C1 segment of cervical spinal cord (tissue), 14 donors: ENCODE measurements around the gene MSANTD2.

Experiments
- DNase-seq, 14 donors: peaks; one replicate each; lab custom pipeline; 2025; lab: John Stamatoyannopoulos, UW

Gene MSANTD2

DNA sequence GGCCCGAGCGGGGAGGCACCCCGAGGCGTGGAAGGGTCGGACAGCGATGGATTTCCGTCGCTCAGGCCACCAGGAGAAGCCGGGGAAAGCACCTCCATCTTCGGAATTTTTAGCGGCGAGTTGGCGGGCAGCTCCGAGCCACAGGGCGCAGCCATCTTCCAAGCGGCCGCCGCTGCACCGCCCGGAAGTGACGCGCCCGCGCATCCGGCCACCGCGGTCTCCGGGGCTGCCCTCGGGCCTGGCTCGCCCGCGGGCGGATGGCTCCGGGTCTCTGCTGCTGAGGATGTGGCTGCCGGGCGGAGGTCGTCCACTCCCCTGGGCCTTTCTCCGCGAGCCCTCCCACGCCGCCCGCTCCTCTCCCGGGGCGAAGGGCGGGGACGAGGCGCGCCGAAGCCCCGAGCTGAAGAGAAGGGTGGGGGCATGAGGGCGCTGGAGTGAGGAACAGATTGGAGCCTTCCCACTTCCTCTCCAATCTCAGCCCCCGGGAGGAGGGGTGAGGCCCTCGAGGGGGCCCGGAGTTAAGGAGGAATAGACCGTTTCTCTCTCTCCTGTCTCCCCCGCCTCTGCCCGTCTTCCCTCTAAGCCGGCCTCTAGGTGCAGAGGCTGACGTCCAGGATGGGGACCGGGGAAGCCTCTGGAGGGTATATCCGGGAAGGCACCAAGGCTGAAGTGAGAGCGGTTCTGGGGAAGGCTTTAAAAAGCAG, at the start of gene MSANTD2:
TSS of gene MSANTD2 (minus strand) at position 181 of the 704 bp plus-strand sequence. CDS start at position 155, 26 bp downstream.
- peak; percentile 73 to 96 (median 90) for DNase-seq

DNA sequence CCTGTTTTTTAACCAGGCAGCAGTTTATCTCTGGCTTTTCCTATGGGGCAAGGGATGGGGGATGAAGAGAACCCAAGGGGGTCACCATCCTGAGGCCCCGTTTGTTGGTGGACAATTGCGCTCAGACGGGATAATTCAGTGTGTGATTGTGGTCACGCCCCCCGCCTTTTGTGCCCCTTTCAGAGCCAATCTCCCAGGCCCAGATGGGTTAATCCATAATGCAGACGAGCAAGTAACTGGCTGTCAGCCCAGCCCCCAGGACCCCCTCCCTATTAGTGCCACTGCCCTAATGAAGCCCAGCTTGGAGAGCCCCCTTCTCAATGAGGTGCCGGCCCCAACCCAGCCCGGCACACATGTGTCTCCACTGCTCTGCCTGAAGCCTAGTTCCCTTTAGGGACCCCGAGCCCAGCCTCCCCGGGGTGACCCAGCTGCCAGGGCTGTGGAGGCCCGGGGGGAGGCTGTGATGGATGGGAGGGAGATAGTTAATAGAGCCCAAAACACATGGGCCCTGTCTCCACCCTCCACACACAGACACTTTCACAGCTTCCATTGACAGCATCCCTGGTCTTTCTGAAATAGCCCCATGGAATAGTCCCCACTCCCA, 46.0 kb upstream of the MSANTD2 start:
- no peak for DNase-seq

DNA sequence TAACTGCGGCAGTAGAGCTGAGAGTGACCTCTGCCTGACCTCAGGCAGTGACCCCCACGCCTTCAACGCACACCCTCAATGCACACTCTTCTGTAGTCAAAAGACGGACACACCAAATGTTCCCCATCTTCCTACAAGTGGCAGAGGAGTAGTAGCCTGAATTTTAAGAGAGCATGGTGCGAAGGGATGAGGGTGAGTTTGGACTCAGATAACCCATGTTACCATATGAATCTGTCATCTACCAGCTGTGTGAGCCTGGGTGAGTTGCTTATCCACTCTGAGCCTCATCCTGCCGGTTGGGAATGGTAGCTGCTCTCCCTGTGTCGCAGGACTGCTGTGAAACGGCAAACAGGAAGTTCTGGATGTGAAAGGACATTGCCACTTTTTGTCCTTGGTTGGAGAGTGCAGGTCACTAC, 44.5 kb upstream of the MSANTD2 start:
- no peak for DNase-seq

DNA sequence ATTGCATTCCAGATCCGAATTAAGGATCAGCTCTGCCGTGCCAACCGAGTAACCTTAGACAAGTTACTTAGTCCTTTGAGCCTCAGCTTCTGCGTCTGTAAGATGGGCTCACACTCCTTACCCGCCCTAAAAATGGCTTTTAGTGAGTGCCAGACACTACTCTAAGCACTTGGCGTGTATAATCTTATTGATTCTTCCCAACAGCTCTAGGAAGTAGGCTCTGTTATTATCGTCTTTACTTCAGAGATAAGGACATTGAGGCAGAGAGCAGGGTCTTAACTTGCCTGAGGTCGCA, 43.4 kb upstream of the MSANTD2 start:
- no peak for DNase-seq

DNA sequence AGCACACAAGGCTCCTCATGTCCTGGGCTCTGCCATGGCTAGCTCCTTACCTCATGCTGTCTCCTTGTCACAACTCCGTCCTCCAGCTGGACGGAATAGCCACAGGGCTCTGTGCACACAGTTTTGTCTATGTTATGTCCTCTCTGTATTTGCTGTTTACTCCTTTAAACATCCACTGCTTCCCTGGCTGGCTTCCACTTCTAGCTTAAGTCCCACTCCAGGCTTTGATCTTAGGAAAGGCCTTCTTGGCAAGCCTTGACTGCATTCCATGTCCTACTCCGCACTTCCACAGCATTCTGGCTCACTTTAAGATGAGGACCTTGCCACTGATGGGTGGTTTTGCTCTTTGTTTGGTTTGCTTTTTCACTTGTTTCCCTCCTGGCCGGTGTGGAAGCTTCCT, 42.1 kb upstream of the MSANTD2 start:
- DNase-seq: no peak

DNA sequence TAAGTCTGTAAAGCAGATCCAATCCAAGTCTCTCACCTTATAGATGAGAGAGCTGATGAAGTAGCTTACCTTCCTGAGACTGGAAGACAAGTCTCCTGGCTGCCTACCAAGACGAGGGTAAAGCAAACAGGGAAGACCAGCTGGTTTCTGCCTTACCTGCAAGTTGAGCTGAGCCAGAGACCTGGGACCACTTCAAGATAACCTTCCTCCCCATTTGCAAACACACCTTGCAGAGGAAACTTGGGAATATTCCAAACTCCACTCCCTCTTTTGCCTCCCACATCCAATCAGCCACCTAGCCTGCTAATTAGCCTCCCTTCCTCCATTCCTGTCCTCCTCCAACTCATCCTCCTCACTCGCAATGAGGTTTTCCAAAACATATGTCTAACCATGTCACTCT, 41.6 kb upstream of the MSANTD2 start:
- no peak for DNase-seq

DNA sequence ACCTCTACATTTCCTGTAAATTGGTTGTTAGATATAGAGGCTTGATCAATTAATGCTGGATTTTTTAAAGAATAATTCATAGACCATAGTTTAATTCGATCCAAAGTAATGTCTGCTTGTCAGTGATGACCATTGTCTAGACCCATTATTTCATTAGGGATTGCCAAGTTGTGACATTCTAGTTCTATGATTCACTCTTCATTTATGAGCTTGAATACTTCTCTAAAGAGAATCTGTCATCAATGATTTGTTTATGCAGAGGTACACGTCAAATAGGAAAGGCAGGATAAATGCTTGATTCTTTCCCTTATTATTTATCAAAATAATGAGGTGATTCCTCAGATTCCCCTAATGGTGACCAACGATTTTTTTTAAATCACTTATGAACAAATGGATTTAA, 41.0 kb upstream of the MSANTD2 start:
- no peak for DNase-seq

DNA sequence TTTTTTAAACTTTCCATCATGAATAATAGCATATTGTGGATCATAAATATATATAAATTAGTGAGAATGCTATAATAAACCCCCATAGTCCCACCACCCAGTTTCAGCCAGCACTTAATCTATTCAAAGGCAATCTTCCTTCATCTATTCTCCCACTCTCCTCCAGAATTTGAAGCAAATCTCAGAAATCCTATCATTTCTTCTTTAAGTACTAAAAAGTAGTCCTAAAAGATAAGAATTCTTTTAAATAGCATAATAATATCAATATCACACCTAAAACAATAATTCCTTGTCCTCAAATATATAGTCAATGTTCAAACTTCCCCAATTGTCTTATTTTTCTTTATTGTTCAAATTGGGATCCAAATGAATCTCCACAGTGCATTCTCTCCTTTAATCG, 40.5 kb upstream of the MSANTD2 start:
- DNase-seq: no peak

DNA sequence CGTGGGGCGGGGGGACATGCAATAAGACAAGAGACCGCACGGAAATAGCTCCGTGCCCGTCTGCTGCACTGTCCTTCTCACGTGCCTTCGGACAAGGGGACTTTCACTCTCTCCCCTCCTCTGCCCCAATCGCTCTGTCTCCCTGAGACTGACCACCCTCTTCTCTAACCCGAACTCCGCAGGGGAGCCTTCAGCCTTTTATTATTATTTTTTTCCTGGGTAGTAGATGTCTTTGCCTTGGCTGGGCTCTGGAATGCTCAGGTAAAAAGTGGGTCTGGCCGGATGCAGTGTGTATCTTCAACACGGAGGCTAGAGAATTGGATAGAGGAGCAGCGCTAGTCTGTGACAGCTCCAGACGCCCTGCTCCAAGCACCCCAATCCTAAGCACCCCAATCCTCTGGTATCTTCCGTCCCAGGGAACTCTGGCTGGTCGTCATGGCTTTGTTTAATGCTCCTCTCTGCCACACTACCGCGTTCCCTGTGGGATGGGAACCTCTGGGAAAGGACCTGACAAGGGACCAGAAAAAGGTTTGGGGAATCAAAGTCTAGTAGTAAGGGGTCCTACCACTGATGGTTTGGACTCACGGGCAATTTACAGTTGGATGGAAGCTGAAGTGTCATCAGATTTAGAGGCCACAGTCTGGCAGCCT, 39.9 kb upstream of the MSANTD2 start:
- no peak for DNase-seq

DNA sequence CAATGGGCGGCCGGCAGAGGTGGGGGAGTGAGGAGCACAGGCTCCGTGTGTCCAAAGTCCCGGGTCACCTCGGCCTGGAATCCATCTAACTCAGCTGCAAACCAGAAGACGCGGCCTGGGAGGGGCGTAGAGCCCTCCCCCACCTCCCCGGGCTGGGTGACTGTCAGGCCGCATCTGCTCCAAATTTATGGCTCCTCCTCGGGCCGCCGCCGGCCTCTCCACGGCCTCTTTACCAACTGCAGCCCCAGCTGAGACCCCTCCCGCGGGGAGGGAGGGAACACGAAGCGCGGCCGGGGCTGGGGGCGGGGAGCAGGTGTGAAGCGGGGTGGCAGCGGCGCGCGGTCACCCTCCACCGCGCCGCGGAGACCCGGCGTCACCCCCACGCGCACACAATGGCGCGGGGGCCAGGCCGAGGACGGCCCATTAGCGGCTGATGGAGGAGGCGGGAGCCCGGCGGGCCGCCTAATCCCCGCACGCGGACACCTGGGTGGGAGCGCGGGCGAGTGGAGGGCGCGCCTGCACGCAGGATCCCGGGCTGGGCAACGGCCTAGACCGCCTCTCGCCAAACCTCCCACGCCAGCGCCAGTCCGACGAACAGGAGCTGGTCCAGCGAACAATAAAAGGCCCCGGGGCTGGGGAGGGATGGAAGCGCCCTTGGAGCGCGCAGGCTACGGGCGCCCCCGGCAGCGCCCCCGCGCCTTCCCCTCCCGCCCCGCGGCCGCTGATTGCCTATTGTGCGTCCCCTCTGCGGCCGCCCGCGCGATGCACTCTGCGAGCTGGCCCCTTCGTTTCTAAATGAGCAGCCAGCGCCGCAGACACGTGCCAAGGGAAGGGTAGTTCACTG, 39.1 kb upstream of the MSANTD2 start:
- no peak for DNase-seq

DNA sequence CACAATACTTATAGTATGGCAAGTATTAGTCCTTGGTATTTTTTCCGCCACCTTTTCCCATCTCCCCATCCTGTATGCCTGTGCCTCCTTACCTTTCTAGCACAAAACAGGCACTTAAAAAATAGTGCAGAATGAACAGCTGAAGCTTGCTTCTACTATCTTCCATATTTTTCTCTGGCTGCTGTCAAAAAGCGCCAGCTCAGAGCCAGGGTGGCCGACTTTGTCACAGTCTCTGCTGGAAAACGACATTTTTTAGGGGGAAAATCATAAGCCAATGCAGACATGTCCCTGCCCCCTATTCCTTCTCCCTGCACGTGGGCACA, 38.6 kb upstream of the MSANTD2 start:
- DNase-seq: no peak

DNA sequence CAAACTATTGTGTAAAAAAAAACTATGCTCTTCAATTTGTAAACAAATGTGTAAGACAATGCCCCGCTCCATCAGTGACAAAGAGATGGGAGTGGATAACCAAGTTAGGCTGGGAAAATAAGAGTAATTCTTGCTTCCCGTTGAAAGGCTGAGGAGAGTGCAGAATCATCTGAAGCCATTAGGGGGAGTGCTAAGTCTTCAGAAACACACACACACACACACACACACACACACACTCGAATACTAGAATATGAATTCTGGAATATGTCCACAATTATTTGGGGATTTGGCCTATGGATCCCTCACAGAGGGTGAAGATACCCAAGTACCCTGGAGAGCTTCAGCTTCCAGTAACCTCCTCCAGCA, 37.3 kb upstream of the MSANTD2 start:
- DNase-seq: peak in 1 of 14 donors; percentile 20

DNA sequence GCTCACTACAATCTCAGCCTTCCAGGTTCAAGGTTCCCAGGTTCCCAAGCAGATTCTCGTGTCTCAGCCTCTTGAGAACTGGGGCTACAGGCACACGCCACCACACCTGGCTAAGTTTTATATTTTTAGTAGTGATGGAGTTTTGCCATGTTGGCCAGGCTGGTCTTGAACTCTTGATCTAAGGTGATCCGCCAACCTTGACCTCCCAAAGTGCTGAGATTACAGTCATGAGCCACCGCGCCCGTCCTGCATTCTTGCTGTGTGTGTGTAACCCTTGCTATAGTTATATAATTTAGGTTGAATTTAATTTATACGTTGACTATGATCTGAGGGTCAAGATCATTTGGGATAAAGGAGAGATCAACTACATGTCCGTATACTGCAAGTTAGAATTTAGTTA, 35.7 kb upstream of the MSANTD2 start:
- DNase-seq: no peak

DNA sequence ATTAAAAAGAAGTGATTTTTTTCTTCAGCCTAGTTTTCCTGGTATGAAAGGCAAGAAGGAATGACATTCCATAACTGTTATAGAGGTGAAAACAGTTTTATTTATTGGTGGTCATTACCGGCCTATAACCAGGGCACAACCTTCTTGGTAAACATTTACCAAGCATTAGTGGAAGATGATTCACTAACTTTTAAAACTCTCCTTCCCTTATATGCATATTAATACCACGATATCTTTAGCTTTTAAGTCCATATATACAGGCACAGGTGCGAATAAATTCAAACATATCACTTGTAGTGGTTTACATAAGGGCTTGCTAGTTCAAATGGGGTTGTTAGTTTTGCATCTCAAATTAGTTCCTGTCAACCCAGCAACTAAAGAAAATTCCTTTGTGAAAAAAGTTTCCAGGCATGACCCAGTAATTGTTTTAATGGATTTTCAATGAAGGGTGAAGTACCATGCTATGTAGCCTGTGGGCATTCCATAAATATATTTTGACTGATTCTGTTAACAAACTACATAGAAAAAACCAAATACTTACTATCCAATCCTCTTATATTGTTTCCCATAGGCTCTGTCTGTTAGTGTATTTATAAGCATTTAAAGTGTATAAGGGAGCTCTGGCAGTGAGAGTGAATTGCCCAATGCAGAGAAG, 34.4 kb upstream of the MSANTD2 start:
- no peak for DNase-seq

DNA sequence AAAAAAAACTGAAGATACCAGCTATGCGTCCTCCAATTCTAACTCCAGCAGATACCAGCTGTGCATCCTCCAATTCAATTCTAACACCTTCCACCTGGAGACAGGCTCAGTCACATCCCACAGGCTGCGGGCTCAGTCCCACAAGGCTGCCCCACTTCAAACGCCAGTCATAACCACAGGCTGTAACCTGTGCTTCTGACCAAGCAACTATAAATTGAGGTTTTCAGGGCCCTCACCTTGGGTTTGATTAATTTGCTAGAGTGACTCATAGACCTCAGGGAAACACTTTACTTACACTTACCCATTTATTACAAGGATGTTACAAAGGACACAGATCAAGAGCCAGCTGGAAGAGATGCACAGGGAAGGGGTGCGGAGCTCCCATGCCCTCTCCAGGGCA, 32.4 kb upstream of the MSANTD2 start:
- no peak for DNase-seq

DNA sequence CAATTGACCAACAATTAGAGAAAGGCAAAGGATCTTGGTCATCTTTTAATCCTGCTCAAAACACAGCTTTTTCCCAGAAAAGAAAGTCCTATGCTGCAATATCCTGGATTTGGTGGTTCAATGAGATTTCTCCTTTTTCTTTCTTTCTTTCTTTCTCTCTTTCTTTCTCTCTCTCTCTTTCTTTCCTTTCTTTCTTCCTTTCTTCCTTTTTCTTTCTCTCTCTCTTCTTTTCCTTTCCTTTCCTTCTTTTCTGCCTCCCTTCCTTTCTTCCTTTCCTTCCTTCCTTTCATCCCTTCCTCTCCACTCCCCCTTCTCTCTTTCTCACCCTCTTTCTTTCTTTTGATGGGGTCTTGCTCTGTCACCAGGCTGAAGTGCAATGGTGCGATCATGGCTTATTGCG, 31.7 kb upstream of the MSANTD2 start:
- DNase-seq: no peak

DNA sequence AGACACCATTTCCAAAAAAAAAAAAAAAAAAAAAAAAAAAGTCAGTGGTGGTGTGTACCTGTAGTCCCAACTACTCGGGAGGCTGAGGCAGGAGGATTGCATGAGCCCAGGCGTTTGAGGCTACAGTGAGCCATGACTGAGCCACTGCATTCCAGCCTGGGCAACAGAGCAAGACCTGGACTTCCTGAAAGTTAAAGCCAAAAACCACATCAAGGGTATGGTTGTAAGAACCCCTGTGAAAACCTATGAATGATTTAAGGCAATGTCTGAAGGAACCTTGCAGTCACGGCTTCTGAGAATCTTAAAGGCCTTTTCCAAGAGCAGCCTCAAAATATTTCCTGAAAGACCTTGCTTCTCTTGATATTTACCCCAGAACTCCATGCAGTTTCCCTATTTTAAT, 30.5 kb upstream of the MSANTD2 start:
- DNase-seq: no peak

DNA sequence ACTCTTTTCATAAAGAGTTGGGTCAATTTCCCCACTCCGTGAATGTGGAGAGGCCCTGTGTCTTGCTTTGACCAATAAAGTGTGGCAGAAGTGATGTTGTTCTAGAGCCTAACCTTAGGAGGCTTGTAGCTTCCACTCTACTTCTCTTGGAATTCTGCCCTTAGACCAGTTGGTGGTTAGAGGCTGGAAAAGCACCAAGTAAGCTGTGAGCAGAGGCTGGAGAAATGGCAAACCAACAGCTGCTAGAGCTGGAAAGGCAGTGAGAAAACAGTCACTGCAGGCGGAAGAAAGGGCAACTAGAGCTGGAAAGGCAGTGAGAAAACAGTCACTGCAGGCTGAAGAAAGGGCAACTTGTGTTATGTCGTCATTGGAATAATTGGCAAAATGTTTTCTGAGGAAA, 29.8 kb upstream of the MSANTD2 start:
- DNase-seq: no peak

DNA sequence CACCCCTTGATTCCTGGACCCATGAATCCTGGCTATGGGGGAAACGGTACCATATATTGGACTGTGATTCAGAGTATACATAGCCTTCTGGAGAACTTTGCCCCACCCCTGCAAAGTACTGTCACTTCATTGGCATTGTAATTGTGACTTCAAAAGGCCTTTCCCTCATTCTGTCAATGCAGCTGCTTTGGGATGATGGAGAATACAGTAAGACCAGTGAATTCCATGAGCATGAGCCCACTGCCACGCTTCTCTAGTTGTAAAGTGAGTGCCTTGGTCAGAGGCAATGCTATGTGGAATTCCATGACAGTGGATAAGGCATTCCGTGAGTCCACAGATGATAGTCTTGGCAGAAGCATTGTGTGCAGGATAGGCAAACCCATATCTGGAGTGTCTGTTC, 25.7 kb upstream of the MSANTD2 start:
- DNase-seq: no peak

DNA sequence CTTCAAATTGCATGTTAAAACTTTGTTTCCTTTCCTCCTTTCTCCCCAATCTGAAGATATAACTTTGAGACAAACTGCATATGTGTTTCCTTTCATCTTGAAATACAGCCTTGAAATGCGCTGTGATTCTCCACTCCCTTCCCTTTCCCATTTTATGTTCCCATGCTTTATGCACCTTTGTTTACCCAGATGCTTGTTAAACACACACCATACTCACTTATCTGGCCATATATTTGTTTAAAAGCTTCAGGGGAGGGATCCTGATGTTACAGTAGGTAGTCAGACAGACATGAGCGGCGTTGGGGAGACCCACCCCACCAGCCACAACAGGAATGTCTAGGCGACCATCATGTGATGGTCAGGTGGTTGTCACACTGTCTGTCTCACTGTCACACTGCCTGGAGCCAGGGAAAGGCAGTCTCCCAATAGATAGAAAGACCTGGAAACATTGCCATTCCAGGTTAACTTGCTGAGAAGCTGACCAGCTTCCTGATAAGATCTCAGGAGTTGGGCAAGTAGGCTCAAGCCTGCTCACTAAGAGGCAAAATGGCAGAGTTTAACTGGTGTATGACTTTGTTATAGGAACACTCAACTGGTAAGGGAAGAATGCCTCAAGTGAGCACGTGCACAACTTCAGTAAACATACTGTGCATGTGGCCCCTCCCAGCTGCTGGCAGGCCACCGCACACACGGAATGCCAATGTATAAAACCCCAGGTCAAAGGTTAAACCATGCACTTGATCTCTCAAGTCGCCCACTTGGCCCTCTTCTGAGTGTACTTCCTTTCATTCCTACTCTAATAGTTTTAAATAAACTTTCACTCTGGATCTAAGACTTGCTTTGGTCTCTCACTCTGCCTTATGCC, 23.5 kb upstream of the MSANTD2 start:
- DNase-seq: no peak
